KBM-7 (cell line): ENCODE measurements around the gene RRAS2.
"Not testable (repeated sequence)": the region's sequence is repeated elsewhere in the genome, so short reads cannot be mapped to it uniquely, and the experiment has no call there.

ENCODE experiments used
- DNase-seq: peaks from one replicate; pipeline ENCODE4 v3.0.0-alpha.2; 2015
- in situ Hi-C: fragments of 300-500 bp; cut with MboI; formaldehyde crosslinking; loops from 2 replicates; pipeline ENCODE4 v1.14.3; 2020; ENCODE audit warnings: low sequenced_read_pairs, low pct_unique_long_range_greater_than_20kb, mixed read lengths

Gene RRAS2

GRCh38 chr11:14373941-14374646 is 15.1 kb upstream of the RRAS2 start:
- DNase-seq: no peak
- in situ Hi-C loops: no loop called here

- in situ Hi-C loops: no loop called here
- no peak for DNase-seq
Measured at GRCh38 chr11:14372011-14372410, 13.0 kb upstream of the RRAS2 start.

GRCh38 chr11:14371249-14371648 is 12.3 kb upstream of the RRAS2 start:
- DNase-seq: no peak
- in situ Hi-C loops: no loop called here

- in situ Hi-C loops: no loop called here
Measured at GRCh38 chr11:14370496-14370895, 11.5 kb upstream of the RRAS2 start.

GRCh38 chr11:14369598-14369997 is 10.6 kb upstream of the RRAS2 start:
- in situ Hi-C loops: no loop called here
- DNase-seq: no peak

More at GRCh38 chr11:14370496-14370895, 11.5 kb upstream of the RRAS2 start:
- no peak for DNase-seq

GRCh38 chr11:14366936-14367335 is 8.0 kb upstream of the RRAS2 start:
- DNase-seq: no peak
- in situ Hi-C loops: no loop called here

GRCh38 chr11:14364322-14364721 is 5.3 kb upstream of the RRAS2 start:
- in situ Hi-C loops: no loop called here
- no peak for DNase-seq

GRCh38 chr11:14362611-14363010 is 3.6 kb upstream of the RRAS2 start:
- in situ Hi-C loops: no loop called here
- no peak for DNase-seq

- DNase-seq: no peak
- in situ Hi-C loops: no loop called here
Measured at GRCh38 chr11:14361951-14362350, 3.0 kb upstream of the RRAS2 start.

- DNase-seq: no peak
- in situ Hi-C loops: no loop called here
Measured at GRCh38 chr11:14360976-14361375, 2.0 kb upstream of the RRAS2 start.

GRCh38 chr11:14359501-14360031 is 583 bp upstream of the RRAS2 start:
- in situ Hi-C loops: no loop called here
- no peak for DNase-seq

- in situ Hi-C loops: no loop called here
- peak; percentile 51 for DNase-seq
Measured at GRCh38 chr11:14357881-14358728, 878 bp downstream of the RRAS2 start.

GRCh38 chr11:14356342-14356741 is 2.6 kb downstream of the RRAS2 start:
- no peak for DNase-seq
- in situ Hi-C loops: no loop called here

- DNase-seq, in situ Hi-C loops: not testable (repeated sequence)
Measured at GRCh38 chr11:14354604-14355003, 4.4 kb downstream of the RRAS2 start.

- no peak for DNase-seq
- in situ Hi-C loops: no loop called here
Measured at GRCh38 chr11:14350716-14351238, 8.2 kb downstream of the RRAS2 start.

GRCh38 chr11:14350215-14350614 is 8.8 kb downstream of the RRAS2 start:
- peak; percentile 64 for DNase-seq
- in situ Hi-C loops: no loop called here

GRCh38 chr11:14347991-14348390 is 11.0 kb downstream of the RRAS2 start:
- no peak for DNase-seq
- in situ Hi-C loops: no loop called here

GRCh38 chr11:14347494-14347893 is 11.5 kb downstream of the RRAS2 start:
- in situ Hi-C loops: no loop called here
- no peak for DNase-seq

- in situ Hi-C loops: no loop called here
- DNase-seq: no peak
Measured at GRCh38 chr11:14346303-14346955, 12.6 kb downstream of the RRAS2 start.

GRCh38 chr11:14345668-14346067 is 13.3 kb downstream of the RRAS2 start:
- DNase-seq: no peak
- in situ Hi-C loops: no loop called here
